HT-29 (cell line): Measurements from ENCODE around the gene TRAPPC2B. TPM values are rescaled to one million over a fixed set of nuclear protein-coding genes. Genes with fewer than 3 reads are reported as not detected.

Experiments used
- DNase-seq: peaks from one replicate; pipeline ENCODE4 v3.0.0-alpha.2; 2015; ENCODE audit warnings: low spot score
- total RNA-seq: library from RNA; depleted of rRNA; stranded (reverse); fragments of >200 nt; shearing (Covaris generic); gene quantifications from 2 replicates; pipeline ENCODE4 v1.2.3, GENCODE V29; 2014; rRNA removed

Gene TRAPPC2B
- total RNA-seq: 8.0 and 13.8 TPM in 2 replicates

- peak; percentile 99 for DNase-seq
Observed at GRCh38 chr19:57362997-57363687, at the start of gene TRAPPC2B, which contains the start of gene ZNF547. TSS of gene TRAPPC2B (plus strand) at chr19:57363551. CDS start at chr19:57364834, 1,283 bp downstream. TSS of gene ZNF547 (plus strand) at chr19:57363551. CDS start at chr19:57368556, 5,005 bp downstream.

- DNase-seq: no peak
Observed at GRCh38 chr19:57314146-57314545, 49.2 kb upstream of the TRAPPC2B start.

- no peak for DNase-seq
Observed at GRCh38 chr19:57317503-57317902, 45.8 kb upstream of the TRAPPC2B start.

GRCh38 chr19:57319869-57320179 is 43.5 kb upstream of the TRAPPC2B start:
- no peak for DNase-seq

- DNase-seq: peak; percentile 99
Observed at GRCh38 chr19:57320180-57321084, 42.9 kb upstream of the TRAPPC2B start, which contains the start of gene ZNF543. TSS of gene ZNF543 (plus strand) at chr19:57320472. CDS start at chr19:57320854, 382 bp downstream.

- peak; percentile 10 for DNase-seq
Observed at GRCh38 chr19:57321116-57321515, 42.2 kb upstream of the TRAPPC2B start.

GRCh38 chr19:57321751-57322150 is 41.6 kb upstream of the TRAPPC2B start:
- no peak for DNase-seq

GRCh38 chr19:57324992-57325391 is 38.4 kb upstream of the TRAPPC2B start:
- no peak for DNase-seq

- no peak for DNase-seq
Observed at GRCh38 chr19:57327993-57328392, 35.4 kb upstream of the TRAPPC2B start.

GRCh38 chr19:57334191-57334590 is 29.2 kb upstream of the TRAPPC2B start:
- DNase-seq: no peak

- DNase-seq: no peak
Observed at GRCh38 chr19:57338877-57339276, 24.5 kb upstream of the TRAPPC2B start.

GRCh38 chr19:57342582-57342981 is 20.8 kb upstream of the TRAPPC2B start:
- no peak for DNase-seq

GRCh38 chr19:57348136-57348535 is 15.2 kb upstream of the TRAPPC2B start:
- DNase-seq: no peak

GRCh38 chr19:57350877-57351805 is 12.2 kb upstream of the TRAPPC2B start, which contains the start of gene ZNF304:
TSS of gene ZNF304 (plus strand) at chr19:57351271. CDS start at chr19:57351665, 394 bp downstream.
- DNase-seq: no peak

GRCh38 chr19:57351867-57352266 is 11.5 kb upstream of the TRAPPC2B start:
- no peak for DNase-seq

- DNase-seq: no peak
Observed at GRCh38 chr19:57355916-57356315, 7.4 kb upstream of the TRAPPC2B start.

- DNase-seq: no peak
Observed at GRCh38 chr19:57357406-57357805, 5.9 kb upstream of the TRAPPC2B start.

- no peak for DNase-seq
Observed at GRCh38 chr19:57359300-57359699, 4.1 kb upstream of the TRAPPC2B start.

- no peak for DNase-seq
Observed at GRCh38 chr19:57362419-57362818, 932 bp upstream of the TRAPPC2B start.

- DNase-seq: peak; percentile 12
Observed at GRCh38 chr19:57363688-57364181, 384 bp downstream of the TRAPPC2B start.

- no peak for DNase-seq
Observed at GRCh38 chr19:57366776-57367175, 3.4 kb downstream of the TRAPPC2B start.
